C4-2B (cell line): ENCODE data around the gene RAB11FIP5.

ENCODE experiments used
- H3K27ac ChIP-seq: fragments of 450-650 bp; 2 replicates; pipeline ENCODE4 v1.5.1; 2017
- ZFX ChIP-seq: fragments of 450-650 bp; IDR thresholded peaks from 2 replicates; pipeline ENCODE4 v1.6.1; 2017
- TF ChIP-seq, protein P1 (sequence below): fragments of 450-650 bp; conservative IDR thresholded peaks from 2 replicates; pipeline ENCODE4 v1.5.1; 2017; ENCODE audit warnings: mild to moderate bottlenecking

The RAB11FIP5 gene

DNA sequence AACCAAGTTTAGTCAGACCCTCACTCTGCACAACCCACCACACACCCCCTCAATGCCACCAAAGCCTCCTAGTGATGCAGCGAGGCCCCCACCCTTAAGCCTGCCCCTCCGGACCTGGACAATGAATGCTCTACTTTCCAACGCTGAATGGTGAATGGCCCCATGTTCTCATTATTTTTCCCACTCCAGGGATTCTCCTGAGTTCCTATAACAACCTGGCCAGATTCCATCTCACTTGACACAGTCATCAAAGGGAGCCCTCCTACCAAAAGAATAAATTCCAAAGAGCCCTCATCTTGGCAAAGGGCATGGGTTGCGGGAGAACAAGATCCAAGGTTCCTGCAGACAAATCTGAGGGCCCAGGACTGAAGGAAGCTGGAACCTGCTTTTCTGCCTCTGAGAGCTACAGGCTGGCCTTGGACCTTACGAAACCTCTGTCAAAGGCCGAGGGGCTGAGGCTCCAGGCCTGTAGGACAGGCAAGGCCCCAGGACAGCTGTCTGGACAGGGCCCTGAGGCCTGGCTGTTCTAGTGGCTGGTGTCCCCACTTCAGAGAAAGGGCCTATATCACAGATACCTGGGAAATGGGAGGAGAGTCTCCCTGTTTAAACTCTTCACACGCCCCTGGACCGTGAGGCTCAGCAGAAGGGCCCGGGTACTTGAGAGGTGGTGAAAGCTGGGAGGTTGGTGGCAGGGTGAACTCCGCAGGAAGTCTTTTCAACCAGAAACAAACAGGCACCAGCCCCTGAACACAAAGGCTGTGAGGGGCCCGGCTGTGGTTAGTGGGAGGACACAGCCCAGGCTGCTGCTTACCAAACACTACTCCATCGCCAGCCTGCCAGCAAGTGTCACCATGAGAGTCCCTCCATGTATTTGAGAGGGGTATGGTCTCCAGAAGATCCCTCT, 68.6 kb downstream of the RAB11FIP5 start:
- H3K27ac ChIP-seq: no peak overlapping the region
- TF ChIP-seq, protein P1, sequence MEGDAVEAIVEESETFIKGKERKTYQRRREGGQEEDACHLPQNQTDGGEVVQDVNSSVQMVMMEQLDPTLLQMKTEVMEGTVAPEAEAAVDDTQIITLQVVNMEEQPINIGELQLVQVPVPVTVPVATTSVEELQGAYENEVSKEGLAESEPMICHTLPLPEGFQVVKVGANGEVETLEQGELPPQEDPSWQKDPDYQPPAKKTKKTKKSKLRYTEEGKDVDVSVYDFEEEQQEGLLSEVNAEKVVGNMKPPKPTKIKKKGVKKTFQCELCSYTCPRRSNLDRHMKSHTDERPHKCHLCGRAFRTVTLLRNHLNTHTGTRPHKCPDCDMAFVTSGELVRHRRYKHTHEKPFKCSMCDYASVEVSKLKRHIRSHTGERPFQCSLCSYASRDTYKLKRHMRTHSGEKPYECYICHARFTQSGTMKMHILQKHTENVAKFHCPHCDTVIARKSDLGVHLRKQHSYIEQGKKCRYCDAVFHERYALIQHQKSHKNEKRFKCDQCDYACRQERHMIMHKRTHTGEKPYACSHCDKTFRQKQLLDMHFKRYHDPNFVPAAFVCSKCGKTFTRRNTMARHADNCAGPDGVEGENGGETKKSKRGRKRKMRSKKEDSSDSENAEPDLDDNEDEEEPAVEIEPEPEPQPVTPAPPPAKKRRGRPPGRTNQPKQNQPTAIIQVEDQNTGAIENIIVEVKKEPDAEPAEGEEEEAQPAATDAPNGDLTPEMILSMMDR: no peak
- no peak for TF ChIP-seq ZFX

DNA sequence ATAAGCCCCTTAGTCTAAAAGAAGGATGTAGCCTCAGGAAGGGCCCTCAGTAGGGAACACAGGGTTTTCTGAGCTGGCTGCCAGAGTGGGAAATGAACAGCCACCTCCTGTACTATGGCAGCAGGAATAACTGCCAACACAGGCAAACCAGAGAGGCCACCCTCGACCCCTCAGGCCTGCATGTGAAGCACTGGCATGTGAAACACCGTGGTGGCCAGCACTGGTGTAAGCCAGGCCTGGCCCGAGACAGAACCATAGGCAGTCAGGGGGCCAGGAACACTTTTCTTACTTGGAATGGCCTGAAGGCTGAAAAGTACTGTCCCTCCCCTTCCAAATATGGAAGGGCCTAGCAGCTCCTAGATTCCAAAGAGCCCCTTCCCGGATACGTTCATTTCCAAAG, 69.5 kb downstream of the RAB11FIP5 start:
- TF ChIP-seq, protein P1: no peak
- no peak for TF ChIP-seq ZFX
- H3K27ac ChIP-seq: no peak overlapping the region

- no peak overlapping the region for H3K27ac ChIP-seq
- no peak for TF ChIP-seq ZFX
- TF ChIP-seq, protein P1: no peak
These were observed 74.7 kb downstream of the RAB11FIP5 start for GRCh38 chr2:73037947-73038585.

- H3K27ac ChIP-seq: no peak overlapping the region
- TF ChIP-seq, protein P1: no peak
- TF ChIP-seq ZFX: no peak
These were observed 76.0 kb downstream of the RAB11FIP5 start for GRCh38 chr2:73036766-73037165.

GRCh38 chr2:73035899-73036711, 76.6 kb downstream of the RAB11FIP5 start:
- H3K27ac ChIP-seq: no peak overlapping the region
- TF ChIP-seq, protein P1: no peak
- no peak for TF ChIP-seq ZFX

GRCh38 chr2:73034661-73035375, 77.9 kb downstream of the RAB11FIP5 start:
- no peak for TF ChIP-seq ZFX
- TF ChIP-seq, protein P1: no peak
- no peak overlapping the region for H3K27ac ChIP-seq
